Stimulated activated CD4-positive, alpha-beta T cell treated with anti-CD3 and anti-CD28 coated beads, TNF-alpha, amount 100 ng/mL, for 24 hours (primary cell): ENCODE results near the gene ACKR4.
"Not testable (repeated sequence)": the region's sequence is repeated elsewhere in the genome, so short reads cannot be mapped to it uniquely, and the experiment has no call there.

Experiments used
- DNase-seq, 3 experiments: peaks; one replicate each; pipeline ENCODE4 v3.0.0-alpha.2; 2020; ENCODE audit warnings: low read depth in 3 of 3

Gene ACKR4

DNA sequence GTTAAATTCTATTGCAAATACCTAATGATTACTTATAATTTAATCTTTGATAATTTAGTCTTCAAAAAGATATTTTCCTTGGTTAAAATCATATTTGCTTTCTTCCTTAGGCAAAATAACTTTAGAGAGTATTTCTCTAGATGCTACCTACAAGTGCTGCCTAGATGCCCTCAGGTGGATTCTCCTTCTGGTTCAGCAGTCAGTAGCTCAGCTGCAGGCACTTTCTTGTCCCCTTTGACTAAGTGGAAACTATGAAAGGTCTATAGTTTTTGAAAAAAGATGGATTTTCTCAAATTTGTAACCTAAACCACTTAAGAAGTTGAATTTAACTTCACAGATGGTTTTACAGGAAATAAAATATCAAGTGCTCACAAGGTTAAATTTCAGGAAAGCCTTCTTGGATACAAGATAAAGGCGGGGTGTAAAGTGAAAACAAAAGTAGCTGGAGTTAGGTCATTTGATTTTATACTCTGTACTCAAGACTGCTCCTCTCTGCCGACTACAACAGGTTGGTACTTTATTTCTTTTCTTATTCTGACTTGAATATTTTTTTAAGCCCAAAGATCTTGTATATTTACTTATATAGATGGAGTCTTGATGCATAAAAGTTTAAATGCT, at the start of gene ACKR4:
Gene ACKR4, plus strand, starts transcription at position 455 of the 618 bp plus-strand sequence. CDS start 3,128 bp downstream, outside the sequence.
- no peak for DNase-seq

GRCh38 chr3:132549169-132549568, 47.9 kb upstream of the ACKR4 start:
- DNase-seq, result no peak

DNA sequence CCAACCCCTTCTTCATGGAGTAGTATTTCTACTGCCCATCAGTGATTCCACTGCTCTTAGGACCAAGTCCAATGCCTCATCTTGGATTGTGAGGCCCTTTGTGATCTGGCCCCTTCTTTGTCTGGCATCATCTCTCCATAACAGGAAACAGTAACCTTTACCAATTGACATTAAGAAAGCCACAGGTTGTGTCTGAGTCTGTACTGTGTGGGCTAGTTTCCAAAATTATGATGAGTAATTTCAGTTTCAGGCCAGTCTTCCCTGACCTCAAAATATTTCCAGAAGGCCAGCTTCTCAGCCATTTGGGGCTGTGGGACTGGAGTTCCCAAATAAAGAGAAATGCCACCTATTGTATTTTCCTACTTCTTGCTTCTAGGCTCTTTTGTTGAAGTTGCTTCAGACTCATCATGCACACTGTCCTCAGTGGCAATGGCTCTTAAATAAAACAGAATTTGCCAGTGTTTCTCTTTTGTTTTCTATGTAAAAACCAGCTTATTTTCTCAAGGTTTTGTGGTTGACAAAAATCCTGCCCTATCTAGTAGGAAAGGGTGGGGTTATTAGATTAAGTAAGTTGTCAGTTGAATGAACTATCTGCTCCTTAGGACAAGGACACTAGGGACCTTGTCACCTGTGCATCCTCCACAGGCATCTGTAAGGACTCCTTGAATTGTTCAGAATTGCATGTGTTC, 47.0 kb upstream of the ACKR4 start:
- DNase-seq, result no peak

- DNase-seq, result no peak
Measured at GRCh38 chr3:132550579-132551305, 46.3 kb upstream of the ACKR4 start.

DNA sequence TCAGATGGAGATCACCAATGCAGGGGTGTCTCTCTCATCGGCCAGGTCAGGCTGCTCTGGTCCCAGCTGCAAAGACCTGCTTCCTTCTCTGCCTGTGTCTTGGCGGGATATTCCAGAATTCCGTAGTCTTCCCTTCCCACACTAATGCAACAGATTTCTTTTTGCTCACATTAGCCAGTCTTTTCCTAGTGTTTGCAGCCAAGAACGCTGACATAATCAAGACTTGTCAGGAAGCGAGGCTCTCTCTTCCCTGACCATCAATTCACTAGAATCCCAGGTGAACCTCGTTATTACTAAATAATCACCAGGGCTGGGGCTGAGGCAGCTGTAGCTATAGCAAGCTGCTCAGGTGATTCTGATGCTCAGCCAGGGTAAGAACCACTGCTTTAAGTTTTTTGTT, 43.2 kb upstream of the ACKR4 start:
- no peak for DNase-seq

DNA sequence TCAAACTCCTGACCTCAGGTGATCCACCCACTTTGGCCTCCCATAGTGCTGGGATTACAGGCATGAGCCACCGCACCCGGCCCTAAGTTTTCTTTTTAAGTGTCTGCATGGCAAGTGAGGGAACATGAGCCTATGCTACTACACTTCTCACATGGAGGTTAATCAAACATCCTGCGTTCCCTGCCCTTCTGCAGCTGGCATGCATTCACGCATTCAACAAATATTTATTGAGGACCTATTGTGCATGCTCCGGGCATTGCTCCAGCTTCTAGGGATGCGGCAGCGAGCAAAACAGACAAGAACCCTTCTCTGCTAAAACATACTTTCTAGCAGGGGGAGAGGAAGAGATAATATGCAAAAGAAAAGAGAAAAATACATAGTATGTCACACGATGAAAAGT, 42.6 kb upstream of the ACKR4 start:
- no peak for DNase-seq

- DNase-seq, result no peak
Measured at GRCh38 chr3:132555306-132556035, 41.6 kb upstream of the ACKR4 start.

- DNase-seq, result not testable (repeated sequence)
Measured at GRCh38 chr3:132556036-132556386, 41.1 kb upstream of the ACKR4 start.

GRCh38 chr3:132556508-132557159, 40.4 kb upstream of the ACKR4 start:
- DNase-seq, result no peak

- no peak for DNase-seq
Measured at GRCh38 chr3:132561003-132561402, 36.1 kb upstream of the ACKR4 start.

DNA sequence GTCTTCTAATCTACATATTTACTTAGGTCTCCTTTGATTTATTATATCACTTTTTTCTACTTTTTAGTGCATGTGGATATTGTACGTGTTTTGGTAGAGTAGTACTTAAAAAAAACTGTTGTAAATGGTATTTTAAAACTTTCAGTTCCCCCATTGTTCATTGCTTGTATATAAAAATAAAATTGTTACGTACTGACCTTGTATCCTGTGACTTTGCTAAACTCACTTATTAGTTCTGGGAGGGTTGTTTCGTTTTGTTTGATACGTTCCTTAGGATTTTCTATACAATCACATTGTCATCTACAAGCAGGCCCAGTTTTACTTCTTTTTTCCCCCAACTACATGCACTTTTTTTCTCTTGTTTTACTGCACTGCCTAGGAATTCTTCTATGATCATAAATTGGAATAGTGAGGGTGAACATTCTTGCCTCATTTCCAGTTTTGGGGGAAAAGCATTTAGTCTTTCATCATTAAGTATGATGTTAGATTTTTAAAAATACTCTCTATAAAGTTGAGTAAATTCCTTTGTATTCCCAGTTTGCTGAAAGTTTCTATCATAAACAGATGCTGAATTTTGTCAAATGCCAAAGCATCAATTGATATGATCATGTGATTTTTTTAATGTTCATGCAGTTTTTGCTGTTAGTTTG, 33.5 kb upstream of the ACKR4 start:
- no peak for DNase-seq

DNA sequence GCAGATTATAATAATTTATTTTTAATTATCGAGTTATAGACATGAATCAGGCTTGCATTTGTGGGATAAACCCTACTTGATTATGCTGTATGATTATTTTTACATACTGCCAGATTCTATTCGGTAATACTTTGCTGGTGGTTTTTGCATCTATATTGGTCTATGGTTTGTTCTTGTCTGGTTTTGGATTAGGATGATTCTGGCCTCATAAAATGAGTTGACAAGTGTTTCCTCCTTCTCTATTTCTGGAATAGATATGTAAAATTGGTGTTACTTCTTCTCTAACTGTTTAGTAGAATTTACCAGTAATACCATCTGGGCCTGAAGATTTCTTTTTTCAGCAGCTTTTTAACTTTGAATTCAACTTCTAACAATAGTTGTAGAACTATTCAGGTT, 33.0 kb upstream of the ACKR4 start:
- DNase-seq, result no peak

DNA sequence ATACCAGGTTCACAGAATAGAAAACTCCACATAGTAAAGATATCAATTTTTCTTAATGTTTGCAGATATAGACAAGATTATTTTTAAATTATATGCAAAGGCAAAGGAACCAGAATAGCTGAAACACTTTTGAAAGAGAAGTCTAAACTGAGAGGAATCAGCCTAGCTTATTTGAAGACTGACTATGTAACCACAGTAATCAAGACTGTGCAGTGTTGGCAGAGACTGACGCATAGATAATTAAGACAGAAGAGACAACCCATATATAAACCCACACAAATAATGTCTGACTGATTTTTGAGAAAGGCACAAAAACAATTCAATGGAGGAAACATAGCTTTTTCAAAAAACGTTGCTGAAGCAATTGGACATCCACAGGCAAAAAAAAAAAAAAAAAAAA, 28.6 kb upstream of the ACKR4 start:
- no peak for DNase-seq

- no peak for DNase-seq
Measured at GRCh38 chr3:132569153-132569552, 27.9 kb upstream of the ACKR4 start.

DNA sequence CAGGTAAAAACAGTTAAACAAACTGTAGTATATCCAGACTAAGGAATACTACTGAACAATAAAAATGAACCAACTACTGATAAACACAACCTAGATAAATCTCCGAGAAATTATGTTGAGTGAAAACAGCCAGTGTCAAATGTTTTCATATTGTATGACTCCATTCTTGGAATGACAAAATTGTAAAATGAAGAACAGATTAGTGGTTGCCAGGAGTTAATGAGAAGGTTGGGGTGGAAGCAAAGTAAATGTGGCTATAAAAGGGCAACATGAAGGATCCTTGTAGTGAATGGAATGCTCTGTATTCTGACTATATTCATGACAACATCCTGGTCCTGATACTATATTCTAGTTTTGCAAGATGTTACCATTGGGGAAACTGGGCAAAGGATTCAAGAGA, 27.5 kb upstream of the ACKR4 start:
- no peak for DNase-seq

DNA sequence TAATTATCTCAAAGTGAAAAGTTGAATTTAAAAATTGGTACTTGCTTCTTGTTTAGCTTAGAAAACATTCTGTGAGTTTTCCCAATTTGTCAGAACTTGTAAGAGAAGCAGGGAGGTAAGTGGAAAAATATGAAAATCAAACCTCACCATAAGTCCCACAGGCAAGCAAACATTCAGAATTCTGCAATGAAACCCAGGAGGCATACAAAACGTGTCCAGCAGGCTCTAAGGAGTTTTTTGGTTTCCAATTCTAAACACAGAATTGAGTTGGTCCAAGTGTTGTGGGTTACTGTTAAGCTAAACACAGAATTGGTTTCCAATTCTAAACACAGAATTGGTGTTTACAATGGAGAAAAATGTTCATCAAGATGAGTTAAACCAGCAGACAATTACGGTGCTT, 27.1 kb upstream of the ACKR4 start:
- DNase-seq, result no peak

DNA sequence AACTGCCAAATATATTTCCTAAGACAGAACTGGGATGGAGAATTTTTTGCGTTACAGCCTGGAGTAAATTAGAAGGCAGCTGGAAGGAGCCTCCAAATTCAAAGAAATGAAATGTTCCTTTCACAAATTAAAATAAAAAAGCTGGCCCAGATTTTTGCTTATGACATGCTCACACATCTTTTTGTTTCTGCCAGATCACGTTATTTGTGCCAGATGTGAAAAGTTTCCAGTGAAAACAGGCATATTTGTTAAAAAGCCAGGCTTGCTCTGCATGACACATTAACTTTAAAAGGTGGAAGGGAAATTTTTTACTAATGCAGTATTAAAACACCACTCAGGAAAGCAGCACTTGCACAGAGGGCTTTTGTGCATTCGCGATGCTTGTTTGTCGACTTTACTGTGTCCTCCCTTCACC, 23.3 kb upstream of the ACKR4 start:
- DNase-seq, result no peak

DNA sequence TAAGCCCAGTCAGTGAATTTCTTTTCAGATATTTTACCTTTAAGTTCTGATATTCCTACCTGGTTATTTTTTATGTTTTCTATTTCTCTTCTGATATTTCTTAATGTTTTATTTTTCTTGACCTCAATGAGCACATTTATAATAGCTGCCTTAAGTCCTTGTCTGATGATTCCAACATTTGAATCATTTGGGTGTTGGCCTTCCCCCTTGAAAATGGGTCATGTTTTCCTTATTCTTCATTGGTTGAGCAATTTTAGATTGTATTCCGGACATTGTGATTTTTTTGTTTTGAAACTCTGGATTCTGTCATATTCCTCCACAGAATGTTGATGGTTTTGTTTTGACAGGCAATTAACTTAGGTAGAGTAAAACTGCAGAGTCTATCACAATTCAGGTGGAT, 9.7 kb upstream of the ACKR4 start:
- no peak for DNase-seq

- DNase-seq, result no peak
Measured at GRCh38 chr3:132592216-132592615, 4.9 kb upstream of the ACKR4 start.

DNA sequence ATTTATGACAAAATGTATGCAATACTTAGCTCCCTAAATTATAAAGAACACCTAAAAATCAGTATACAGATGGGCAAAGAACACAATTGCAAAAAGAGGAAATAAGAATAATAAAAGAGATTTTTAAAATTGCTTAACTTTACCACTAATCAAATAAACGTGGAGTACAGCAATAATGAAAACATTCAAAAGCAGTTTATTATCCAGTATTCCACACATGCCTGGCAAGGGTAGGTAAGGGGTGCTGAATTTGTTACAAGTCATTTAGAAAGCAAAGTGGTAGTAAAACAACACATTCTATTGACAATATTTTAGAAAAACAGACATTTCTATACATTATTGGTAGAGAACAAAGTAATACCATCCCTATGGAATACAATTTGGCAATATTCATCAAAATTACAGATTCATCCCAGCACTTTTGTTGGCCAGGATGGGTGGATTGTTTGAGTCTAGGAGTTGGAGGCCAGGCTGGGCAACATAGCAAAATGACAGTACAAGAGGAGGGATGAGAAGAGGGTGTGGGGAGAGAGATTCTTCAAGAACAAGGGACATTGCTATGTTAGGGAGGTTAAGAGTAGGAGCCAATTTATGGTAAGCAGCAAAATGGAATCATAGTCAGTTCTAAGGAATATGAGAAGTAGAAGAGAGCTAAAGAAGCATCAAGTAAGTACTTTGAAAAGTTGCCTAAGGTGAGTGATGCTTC, 3.7 kb upstream of the ACKR4 start:
- no peak for DNase-seq

- no peak for DNase-seq
Measured at GRCh38 chr3:132593947-132594323, 3.1 kb upstream of the ACKR4 start.
